Kasumi-1 (cell line): ENCODE data around the gene SPP2.

Source experiments
- DNase-seq, 2 experiments: peaks; one replicate each; lab custom pipeline; 2025; lab: John Stamatoyannopoulos, UW

The SPP2 gene

GRCh38 chr2:234038076-234038802, 12.3 kb upstream of the SPP2 start:
- no peak for DNase-seq

- DNase-seq, result no peak
These were observed 6.3 kb upstream of the SPP2 start for GRCh38 chr2:234044157-234044556.

- DNase-seq, result no peak
These were observed 4.0 kb upstream of the SPP2 start for GRCh38 chr2:234046521-234046920.

- DNase-seq, result no peak
These were observed 3.1 kb upstream of the SPP2 start for GRCh38 chr2:234047361-234047760.

GRCh38 chr2:234048049-234048448, 2.5 kb upstream of the SPP2 start:
- DNase-seq, result no peak

- no peak for DNase-seq
These were observed 1.0 kb downstream of the SPP2 start for GRCh38 chr2:234051374-234052070.

- DNase-seq, result no peak
These were observed 8.4 kb downstream of the SPP2 start for GRCh38 chr2:234058881-234059280.

- DNase-seq, result no peak
These were observed 9.7 kb downstream of the SPP2 start for GRCh38 chr2:234060236-234060635.

GRCh38 chr2:234061624-234062257, 11.2 kb downstream of the SPP2 start:
- DNase-seq, result no peak

GRCh38 chr2:234066587-234066986, 16.1 kb downstream of the SPP2 start:
- no peak for DNase-seq

- no peak for DNase-seq
These were observed 21.2 kb downstream of the SPP2 start for GRCh38 chr2:234071664-234072063.

GRCh38 chr2:234072454-234072853, 22.0 kb downstream of the SPP2 start:
- no peak for DNase-seq

GRCh38 chr2:234074751-234075517, 24.4 kb downstream of the SPP2 start:
- no peak for DNase-seq

- no peak for DNase-seq
These were observed 25.0 kb downstream of the SPP2 start for GRCh38 chr2:234075518-234075915.

GRCh38 chr2:234075947-234076346, 25.4 kb downstream of the SPP2 start:
- no peak for DNase-seq

- no peak for DNase-seq
These were observed 25.9 kb downstream of the SPP2 start for GRCh38 chr2:234076451-234076850.

- no peak for DNase-seq
These were observed 27.6 kb downstream of the SPP2 start for GRCh38 chr2:234078129-234078528.

- no peak for DNase-seq
These were observed 31.7 kb downstream of the SPP2 start for GRCh38 chr2:234081970-234082822.

GRCh38 chr2:234083572-234084348, 33.3 kb downstream of the SPP2 start:
- no peak for DNase-seq

- no peak for DNase-seq
These were observed 41.0 kb downstream of the SPP2 start for GRCh38 chr2:234091432-234091879.

- DNase-seq, result no peak
These were observed 41.4 kb downstream of the SPP2 start for GRCh38 chr2:234091883-234092282.
